SHP77 (cell line): ENCODE data around the gene DPF3.

Experiments
- DNase-seq, 2 experiments: peaks; one replicate each; lab custom pipeline; 2025; lab: John Stamatoyannopoulos, UW

DPF3 gene

DNA sequence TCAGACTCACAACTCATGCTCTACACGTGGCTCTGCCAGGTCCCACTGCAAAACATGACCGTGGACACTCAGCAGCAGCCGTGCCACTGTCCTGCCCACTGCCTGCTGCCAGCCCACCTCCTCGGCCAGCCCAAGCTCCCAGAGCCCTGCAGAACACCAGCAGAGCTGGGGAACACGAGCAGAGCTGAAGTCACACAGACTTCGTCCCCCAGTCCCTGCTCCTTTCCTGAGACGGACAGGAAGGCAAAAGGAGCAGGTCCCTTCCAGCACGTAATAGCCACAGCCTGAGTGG lies 152.1 kb downstream of the DPF3 start:
- no peak for DNase-seq

DNA sequence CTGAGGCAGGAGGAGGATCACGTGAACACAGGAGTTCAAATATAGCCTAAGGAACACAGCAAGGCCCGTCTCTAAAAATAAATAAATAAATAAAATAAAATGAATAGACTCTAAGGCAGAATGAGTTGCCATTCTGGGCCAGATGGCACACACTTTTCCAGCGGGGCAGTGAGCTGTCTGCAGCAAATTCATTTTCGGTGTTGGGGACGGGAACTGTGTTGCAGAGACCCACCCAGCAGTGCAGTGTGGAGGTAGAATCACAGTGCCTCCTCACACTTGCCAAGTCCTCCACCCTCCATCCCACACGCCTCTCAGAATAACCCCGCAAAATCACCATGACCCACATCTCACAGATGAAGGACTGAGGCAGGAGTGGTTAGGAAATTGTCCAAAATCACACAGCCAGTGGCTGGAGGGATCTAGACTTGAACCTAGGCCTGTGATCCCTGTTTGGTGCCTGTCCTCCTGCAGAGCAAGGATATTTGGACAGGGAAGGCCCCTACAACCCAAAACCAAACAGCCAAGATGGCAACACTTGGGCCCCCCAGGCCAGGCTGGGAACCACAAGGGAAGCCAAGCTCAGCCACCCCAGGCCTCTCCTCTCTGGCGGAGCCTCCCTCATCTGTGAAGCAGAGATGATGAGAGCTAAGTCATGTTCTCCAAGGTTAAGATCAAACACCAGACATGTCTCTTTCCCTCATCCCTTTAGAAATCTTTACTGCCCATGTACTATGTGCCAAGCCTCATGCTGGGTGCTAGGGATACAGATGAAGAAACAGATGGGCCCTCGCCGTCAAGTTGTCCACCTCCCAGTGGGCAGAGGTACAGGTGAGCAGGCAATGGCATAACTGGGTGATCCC lies 152.7 kb downstream of the DPF3 start:
- DNase-seq = no peak

DNA sequence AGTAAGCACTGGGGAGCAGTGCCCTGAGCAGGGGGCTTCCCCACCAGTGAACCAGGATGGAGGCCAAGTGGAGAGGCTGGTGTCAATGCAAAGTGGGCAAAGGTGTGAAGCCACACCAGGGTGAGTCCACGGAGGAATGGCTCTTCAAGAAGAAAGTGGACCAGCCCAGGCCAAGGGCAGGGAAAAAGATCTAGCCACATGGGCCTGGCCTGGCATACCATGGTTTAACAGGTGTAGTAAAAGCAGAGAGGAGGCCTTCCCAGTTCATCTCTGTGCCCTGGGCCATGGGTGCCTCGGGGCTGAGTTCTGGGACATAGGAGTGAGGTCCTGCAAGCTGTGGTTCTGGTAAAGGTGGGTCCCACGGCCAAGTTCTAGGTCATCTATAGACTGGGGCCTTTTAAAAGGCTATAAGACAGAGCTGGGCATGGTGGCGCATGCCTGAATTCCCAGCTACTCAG lies 153.4 kb downstream of the DPF3 start:
- no peak for DNase-seq

DNA sequence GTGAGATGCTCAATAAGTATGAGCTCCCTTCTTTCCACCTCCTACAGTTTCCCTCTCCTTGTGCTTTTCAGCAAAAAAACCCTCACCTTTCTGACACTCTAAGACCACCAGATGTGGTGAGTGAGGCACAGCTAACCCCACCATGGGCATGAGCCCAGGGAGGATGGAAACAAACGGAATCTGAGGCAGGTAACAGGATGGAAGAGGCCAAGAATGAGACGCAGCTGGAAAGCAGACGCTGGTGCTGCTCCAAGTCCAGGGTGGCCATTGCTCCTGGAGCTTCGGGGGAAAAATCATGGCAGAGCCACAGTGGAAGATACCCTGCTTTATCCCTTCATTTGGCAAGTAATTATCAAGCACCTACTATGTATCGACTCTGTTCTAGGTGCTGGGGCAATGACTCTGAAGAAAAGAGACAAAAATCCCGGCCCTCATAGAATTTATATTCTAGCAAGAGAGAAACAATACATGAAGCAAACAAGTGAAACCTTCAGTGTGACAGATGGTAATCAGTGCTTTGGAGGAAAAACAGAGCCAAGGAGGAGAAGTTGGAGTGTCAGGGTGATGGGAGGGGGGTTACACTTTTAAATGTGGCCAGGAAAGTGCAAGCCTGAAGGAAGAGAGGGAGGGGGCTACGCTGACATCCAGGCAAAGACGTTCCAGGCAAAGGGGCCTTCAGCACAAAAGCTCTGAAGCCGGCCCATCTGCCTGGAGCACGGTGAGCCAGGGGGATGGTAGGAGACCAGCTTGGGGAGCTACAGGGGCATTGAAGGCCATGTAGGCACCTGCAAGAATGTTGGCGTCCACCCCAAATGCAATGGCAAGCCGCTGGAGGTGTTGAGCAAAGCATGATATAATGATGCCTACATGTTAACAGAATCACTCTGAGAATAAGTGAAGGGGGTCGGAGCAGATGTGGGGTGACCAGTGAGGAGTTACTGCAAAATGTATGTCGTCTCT lies 154.2 kb downstream of the DPF3 start:
- DNase-seq = no peak

DNA sequence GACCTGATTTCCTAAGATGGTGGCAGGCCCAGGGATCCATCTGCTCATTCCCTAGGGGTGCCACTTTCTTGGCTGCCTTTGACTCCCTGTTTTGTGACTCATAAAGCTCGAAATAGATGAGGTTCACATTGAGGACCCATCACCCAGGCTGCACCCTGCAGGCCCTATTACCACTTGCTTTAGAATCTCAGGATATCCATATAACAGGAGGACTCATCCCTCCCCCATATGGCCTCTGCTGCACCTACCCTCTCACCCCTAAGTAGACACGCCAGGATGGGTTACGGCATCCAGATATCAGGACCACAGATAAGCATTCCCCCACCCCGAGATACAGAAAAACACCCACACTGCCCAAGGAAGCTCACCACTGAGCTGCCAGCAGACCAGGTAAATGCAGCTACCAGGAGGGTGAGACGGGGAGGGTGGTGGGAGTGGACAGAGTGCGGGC lies 155.7 kb downstream of the DPF3 start:
- no peak for DNase-seq

DNA sequence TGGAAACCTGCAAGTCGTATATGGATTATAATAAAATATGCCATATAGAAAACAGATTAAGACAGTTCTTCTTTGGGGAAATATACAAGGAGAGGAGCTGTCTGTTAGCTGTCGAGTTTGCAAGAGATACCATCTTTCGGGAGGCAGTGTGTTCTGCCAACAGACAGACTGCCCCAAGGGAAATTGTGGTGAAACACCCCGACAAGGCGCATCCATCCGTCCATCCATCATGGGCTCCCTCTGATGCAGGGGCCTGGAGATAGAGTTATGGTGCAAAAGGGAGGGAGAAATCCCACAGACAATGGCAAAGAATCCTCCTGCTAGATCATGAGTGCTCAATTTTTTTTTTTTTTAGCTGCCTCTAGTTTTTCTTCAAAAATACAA lies 156.3 kb downstream of the DPF3 start:
- no peak for DNase-seq

DNA sequence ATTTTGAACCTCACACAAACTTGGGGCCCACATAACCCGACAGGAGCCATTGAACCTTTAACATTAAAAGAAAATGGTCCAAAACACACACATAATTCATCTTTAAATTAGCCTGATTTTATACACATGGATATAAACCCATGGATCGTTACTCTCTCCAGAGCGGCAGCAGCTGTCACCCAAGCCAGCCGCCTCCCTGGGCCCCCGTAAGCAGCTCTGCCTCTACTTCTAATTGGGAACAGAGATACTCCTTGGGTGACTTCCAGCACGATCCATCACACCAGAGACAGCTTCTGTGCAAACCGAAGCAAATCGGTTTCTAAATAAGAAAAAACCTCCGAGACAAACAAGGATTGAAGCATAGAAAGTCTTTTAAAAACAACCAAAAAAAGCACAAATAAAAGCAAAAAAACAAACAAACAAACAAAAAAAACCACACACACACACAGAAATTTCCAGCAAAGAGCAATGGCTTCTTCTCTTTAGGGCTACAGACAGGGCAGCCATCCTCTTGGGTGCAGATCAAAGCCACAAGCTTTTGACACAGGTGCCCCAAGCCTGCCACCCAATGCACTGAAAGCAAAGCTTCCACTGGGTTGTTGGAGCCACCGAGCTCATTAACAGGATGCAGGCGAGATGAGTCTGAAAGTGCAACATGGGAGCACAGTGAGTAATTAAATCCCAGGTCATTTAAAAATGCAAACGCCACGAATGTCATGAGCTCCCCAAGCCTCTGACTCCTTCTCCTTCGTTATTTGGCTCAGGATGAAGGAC lies 156.9 kb downstream of the DPF3 start:
- no peak for DNase-seq

DNA sequence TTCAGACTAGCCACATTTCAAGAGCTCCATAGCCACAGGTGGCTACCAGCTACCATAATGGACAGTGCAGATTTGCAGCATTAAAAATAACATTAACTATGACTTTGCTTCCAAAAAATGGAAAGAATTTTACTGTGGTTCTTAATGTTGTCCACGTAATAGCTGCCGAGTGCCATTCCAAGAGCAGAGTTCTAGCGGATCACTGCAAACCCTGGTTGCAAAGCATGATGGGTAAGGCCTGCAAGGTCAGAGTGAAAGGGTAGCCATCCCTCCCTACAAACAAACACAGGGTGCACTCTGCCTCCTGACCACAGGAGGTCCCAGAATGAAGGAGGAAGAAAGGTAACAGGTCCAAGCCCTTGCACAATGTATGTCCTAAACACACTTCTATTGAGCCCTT lies 157.6 kb downstream of the DPF3 start:
- DNase-seq = no peak

DNA sequence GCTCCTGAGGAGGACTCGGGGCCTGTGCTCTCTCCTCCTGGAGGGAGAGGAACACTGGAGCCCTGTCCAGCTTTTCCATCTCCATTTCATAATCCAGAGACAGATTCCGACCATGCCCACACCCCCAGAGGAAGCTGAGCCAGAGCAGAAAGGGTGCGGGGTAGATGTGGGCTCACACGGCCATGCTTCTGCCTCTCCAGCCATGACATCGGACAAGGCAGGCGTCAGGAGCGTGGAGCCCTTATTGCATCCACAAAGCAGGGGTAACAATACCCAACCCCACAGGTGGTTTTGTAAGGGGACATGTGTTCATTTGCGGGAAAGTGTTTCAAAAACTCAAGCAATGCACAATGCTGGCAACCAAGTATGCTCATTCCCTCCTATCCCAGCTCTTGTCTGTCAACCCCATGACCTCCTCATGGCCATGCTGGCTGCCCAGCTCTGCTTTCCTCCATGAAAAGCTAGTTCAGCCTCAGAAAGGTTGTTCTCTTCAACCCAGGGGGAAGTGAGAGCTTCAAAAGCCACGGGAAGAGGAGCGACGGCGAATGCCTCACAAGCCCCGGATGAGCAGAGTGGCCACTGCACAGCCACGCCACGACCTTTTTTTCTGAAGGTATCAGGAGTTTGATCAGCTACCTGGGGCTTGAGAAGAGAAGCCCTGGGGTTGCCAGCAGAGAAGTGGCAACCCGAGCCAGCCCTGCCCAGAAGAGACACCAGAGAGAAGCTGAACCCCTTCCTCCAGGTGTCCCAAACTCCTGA lies 161.7 kb downstream of the DPF3 start:
- no peak for DNase-seq

DNA sequence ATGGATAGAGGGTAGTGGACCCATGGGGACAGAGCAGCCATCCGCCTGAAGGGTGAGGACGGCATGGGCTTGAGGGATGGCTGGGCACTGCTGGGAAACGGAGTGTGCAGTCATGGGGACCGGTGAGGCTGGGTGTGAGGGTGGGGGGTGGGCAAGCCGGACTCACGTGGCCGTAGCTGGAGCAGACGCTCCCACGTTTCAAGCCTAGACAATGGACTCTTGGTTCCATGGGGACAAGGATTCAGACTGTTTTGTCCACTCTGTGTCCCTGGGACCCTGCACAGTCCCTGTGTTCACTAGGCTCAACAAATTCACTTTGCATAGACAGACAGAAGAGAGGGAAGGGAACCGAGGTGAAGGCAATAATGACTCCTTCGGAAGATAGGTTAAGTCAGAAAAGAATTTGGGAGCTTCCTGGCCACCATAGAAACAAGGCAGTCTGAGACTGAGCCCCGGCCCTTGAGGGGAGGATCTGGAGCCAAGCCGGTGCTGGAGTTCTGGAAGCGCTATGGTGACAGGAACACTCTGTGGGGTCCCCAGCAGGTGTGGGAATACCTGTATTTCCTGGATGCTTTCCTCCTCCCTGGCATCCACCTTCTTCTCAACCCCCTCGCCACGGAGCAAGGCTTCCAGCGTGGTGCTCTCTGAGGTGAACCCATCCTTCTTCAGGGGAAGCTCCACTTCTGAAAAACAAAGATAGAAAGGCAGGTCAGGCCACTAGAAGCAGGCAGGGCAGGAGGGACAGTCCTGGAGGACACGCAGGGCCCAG lies 162.5 kb downstream of the DPF3 start:
- no peak for DNase-seq

DNA sequence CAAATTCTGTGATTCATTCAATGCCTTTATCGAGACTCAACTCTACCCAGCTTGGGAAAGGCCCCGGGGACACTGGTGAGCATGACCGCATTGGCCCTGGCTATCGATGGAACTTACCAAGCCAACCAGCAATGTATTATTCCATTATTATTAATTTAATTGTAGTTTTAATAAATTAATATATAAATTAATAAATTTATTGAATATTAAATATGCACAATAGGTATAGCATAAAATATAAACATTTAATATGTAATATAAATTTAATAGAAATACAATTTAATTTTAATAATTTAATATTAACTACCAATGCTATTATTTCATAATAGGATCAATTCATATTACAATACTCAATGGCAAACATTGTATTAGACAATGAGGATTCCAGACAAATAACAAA lies 163.4 kb downstream of the DPF3 start:
- no peak for DNase-seq

DNA sequence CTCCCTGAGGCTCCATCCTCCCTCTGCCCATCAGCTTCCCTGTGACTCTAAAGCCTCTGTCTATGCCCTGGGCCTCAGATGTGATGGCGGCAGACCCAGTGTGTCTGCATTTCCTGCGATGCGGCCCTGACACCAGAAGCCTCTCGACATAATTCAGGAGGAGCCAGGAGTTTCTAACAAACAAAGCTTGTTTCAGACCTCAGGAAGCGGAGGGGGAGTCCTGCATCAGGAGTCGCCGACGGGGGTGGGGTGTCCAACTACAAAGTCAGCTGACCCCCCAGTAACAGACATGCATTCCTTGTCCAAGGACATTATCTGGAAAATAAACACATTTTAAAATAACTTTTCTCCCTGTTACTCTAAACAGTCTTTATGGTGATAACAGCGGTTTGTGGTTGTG lies 167.5 kb downstream of the DPF3 start:
- no peak for DNase-seq

DNA sequence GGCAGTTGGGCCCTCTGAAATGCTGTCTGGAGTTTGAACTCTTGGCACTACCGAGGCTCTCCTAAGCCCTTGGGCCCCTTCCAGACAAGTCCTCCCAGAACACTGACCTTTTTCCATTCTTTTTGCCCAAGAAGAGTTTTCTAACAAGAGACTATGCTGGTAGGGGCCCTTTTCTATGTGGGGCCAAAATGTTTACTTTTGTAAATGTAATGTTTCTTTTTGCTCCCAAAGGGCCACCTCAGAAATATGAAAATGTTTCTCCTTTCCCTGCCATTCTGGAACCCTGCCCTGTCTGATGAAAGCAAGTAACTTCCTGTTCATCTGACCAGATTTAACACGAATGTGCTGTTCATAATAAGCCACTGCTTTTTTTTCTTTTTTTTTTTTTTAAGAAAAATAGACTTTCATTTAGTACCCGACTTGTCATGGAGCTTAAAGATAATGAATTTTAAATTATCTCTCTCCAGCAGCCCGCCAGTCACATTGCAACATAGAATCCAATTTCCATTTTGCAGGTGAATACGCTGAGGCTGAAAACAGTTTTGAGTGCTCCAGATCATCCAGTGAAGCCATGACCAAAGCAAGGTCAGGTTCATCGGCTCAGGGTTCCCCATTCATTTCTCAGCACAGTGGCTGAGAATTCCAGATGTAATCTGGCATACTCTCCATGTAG lies 169.9 kb downstream of the DPF3 start:
- DNase-seq = no peak

DNA sequence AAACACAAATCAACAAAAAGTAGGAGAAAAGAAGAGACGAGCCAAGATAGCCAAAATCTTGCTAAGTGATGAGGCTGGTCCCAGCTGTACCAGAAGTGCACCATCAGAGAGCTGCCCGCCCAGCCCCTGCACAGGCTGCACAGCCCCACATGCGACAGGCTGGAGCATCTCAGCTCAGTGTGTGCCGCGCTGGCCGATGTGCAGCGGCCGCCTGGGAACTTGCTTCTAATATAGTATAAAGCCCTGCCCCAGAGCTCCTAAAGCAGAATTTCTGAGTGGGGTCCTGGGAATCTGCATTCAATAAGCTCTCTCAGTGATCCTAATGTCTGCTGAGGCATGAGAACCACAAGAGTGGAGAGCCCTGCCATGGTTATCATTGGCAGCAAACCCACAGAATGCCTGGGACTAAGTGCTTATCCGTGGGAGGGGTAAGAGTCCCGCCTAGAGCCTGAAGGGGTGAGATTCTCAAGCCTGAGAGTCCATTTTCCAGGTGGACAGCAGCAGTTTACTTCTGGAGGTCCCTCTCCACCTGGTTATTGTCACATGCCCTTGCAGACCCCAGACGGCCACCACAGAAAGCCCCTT lies 171.6 kb downstream of the DPF3 start:
- no peak for DNase-seq

DNA sequence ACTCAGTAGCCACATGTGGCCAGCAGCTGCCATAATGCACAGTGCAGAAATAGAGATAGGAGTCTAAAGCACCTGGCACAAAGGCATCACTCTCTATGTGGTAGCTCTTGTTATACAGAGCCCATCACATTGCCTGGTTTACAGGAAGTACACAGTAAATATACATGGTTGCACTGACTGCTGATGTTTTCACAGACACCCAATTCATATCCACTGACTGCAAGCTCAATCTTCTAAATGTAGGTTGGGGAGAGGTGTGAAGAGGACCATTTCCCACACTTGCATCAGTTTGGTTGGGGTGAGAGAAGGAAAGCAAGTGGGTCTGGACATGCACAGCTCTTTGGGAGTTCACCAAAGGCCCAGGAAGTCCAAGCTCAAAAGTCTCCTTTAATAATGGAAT lies 172.8 kb downstream of the DPF3 start:
- DNase-seq = no peak

DNA sequence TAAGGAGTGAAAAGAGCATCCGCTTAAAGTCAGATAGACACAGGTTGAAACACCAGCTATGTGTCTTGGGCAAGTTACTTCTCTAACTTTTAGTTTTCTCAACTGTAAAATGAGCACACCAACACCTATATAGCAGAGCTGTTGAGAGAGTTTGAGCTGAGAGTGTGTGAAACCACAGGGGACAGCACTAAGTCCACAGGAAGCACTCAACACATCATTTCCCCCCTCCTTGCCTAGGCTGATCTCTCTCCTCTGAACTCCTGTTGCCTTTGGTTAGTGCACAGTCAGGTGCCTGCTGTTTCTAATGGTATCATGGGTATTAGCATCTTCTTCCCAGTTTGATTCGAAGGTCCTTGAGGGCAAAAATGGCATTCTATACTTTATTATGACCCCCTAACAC lies 176.7 kb downstream of the DPF3 start:
- no peak for DNase-seq

DNA sequence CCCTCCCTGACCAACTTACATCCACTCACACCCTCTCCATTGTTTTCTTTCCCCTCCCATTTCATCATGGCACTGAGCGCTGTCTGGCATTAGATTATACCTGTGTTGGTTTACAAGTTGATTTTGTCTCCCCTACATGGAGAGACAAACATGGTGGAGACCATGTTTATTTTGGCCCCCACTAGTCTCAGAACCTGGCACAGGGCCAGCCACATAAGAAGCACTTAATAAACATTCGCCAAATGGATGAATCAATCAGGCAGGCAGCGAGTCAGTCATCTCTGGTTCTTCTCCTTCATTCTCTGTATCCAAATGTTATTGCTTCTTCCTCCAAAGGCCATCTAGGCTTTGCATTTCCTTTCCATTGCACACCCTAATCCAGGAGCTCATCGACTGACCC lies 177.4 kb downstream of the DPF3 start:
- no peak for DNase-seq

DNA sequence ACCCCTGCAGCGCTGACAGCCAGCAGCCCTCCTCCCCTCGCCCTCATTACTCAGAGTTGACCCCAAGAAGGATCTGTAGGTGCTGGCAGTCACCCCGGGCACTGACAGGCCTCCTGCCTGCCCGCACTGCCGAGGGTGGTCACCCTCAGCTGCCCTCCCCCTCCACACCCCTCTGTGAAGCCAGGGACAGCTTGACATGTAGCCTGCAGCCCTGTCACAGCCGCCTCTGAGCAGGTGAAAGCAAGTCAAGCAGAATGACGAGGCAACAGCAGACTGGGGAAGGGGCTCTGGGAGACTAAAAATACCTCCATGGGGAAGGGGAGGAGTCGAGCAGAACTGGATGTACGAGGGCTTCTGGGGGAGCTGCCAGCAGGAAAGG lies 178.1 kb downstream of the DPF3 start:
- DNase-seq = no peak

DNA sequence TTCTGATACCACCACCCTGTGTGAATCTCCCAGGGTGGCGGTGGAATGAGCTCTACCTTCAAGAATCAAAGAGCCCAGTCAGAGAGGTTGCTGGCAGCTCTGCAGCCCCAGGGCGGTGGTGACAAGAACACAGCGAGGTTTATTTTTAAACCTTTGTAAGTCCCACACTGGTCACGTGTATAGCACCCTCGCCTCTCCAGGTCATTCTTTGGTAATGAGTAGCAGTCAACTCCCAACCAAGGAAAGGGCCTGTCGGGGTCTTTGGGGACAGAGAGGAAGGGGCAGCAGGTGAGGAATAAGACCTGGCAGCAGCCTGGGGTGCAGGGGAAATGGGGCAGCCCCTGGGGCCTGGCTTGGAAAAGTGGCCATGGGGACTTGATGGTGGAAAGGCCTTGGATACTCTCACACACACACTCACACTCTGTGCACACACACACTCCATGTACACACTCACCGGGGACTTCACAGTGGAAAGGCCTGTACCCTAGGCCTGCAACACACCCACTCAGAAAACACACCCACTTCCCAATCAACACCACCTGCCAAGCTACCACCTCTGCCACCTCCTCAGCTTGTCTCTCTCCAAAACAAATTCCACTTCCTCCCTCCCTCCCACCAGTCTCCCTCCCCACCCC lies 178.6 kb downstream of the DPF3 start:
- no peak for DNase-seq

DNA sequence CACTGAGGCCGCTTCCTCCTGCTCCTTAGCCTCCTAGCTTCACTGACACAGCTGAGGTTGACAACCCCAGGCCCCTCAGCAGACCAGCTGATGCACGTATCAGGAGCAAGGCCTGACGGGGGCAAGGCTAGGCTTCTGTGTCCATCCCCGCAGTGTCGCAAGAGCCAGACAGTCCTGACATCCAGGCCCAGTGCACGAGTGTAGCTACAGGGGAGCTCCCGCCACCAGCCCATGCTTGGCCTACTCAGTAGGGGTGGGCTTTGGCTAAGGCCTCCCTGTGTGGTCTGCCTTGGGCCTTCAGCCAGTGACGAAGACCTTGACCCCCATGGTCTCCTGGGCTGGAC lies 179.1 kb downstream of the DPF3 start:
- no peak for DNase-seq
